ENCODE results near the gene PRAC2. TPM values are rescaled to one million over a fixed set of nuclear protein-coding genes. Genes with fewer than 3 reads are reported as not detected.

Gene PRAC2
- total RNA-seq, 1 donor from 2014 or later: not detected

DNA sequence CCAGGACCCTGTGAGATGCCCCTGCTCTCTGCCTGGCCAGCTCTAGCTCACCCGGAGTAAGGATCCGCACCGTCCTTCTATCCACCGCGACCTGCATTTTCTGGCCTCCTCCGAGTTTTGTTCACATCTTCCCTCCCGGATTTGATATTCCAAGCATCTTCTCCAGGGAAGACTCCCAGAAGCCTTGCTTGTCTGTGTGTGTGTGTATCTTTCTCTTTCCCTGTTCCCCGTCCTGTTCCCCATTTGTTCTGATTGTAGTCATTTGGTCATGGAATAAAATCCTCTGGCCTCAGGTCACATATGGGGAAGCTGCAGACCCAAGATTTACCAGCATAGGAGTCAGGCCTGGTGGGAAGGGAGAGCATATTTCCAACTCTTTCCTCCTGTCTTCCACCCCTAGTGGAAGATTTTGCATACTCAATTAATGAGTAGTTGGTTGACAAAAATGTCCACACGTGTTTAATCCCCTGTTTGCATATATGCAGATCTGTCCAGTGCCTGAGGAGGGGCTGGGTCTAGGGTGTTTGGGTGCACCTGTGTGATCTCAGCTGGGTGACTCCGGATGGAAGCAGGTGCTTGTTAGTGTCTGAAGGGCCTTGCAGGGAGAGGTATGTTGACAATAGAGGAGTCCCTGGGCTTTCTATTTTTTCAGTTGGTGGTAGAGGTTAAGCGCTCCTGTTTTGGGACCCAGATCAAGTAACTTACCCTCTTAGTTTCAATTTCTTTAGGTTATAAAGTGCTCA is 2.5 kb upstream of the PRAC2 start:
- DNase-seq (ENCODE audit: low read depth): no peak

DNA sequence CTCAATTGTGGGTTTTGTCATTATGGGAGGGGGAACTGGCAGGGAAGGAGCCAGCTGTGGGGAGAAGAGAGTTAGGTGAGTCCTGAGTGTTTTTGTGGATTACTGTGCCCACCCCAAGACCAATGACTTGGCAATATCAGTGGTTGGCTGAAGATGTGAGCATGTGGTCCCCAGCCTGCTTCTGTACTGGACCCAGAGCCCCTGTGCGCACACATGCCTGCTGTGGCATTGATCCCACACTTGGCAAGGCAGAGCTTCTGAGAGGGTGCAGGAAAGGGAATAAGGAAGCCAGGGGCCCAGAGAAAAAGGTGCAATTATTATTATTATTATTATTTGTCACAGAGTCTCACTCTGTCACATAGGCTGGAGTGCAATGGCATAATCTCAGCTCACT is 2.0 kb upstream of the PRAC2 start:
- no peak for DNase-seq (ENCODE audit: low read depth)

DNA sequence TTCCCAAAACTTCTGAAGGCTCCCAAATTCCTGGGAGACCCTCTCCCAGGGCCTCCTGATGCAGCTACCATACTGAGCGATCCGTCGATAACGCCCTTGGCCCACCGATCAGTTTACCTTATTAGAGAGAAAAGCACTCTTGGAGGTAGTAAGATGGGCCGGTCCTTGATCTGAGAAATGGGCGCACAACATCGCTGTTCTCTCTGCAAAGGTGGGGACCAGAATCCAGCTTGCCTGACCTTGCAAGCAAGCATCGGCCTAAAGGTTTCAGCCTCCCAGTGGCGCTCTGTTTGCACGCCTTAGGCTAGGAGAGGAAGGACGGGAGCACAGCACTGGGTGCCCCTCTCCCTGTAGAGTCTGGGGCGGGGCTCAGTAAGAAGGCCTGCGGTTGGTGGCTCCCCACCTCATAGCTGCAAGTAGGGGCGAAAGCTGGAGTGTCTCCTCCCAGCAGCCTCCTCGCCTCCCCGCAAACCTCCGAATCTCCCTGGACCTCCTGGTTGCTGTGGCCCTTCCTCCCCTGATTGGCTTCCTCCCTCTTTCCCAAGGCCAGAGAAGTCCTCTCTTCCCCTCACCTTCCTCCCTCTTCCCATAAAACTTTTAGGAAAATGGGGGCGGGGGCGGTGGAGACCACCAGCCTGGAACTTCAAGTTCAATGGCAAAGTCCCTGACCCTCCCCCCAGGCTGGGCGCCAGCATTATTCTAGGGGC is 631 bp upstream of the PRAC2 start, which contains the start of gene PRAC1:
Gene PRAC1, minus strand, starts transcription at position 318 of the 707 bp plus-strand sequence. Its CDS starts 126 bp downstream, at position 192.
- no peak for DNase-seq (ENCODE audit: low read depth)

DNA sequence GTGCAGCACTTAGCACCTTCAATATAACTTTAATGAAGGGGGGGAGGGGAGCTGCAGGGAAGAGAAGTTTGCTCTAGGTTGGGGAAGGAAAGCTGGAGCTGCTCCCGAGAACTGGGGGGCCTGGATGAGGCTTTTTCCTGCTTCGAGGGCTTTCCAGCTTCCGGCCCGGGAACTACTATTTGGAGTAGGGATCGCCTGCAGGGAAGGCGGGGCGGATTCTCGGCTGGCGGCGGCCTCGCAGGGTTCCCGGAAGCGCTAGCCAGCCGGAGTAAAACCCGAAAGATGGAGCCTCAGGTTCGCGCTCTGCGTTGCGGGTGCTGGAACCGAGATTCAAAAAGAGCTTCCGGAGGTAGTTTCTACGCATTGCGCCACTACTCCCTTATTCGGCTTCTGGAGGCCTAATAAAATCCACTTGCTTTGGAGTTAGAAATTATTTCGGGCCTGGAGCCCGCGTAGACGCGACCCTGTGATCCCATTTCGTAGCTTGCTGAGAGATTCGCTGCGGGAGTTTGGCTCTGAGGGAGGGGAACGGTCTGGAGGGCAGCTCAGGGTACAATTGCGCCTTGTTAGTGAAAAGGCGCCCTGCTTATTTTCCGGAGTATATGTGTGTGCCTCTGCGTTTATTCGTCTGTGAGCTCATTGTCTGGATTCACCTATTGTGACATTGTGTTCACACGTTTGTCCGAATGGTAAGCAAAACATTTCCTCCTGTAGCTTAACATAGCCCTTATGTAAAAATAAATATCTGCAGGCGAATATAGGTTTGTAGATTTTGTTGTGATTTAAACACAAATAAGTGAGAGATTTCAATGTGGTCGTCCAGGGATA is 652 bp downstream of the PRAC2 start:
- DNase-seq (ENCODE audit: low read depth): no peak

DNA sequence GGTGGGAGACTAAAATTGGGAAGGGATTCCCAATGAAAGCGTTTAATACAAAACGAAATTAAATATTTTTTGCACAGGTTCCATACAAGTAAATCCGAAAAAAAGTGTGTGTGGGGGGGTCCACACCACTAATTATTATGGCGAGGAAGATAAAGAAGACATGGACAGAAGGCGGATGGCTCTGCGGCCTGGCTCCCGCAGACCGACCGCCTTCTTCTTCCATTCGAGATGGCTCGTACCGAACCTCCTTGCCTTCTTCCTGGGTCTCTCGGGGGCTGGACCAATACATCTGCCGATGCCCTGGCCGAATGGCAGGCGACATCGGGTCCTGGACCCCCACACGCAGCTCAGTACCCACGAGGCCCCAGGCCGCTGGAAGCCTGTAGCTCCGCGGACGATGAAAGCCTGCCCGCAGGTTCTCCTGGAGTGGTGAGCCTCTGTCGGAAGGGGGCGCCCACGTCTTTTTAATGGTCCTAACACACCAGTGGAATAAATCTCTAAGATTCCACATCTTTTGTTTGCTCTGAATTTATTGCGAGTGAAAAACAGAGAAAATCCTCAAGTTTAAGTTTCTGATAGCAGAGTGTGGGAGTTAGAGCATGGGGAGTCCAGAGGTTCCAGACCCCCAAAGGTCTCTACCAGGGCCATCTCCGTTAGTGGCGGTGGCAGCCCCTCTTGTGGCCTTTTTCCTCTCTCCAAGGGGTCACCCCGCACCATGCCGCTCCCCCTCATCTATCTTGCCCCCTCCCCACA is 1.4 kb downstream of the PRAC2 start:
- peak; percentile 81 for DNase-seq (ENCODE audit: low read depth)

- DNase-seq (ENCODE audit: low read depth): no peak
Observed at GRCh38 chr17:48725004-48725287, 2.0 kb downstream of the PRAC2 start.

- no peak for DNase-seq (ENCODE audit: low read depth)
Observed at GRCh38 chr17:48725288-48726064, 2.5 kb downstream of the PRAC2 start.

- no peak for DNase-seq (ENCODE audit: low read depth)
Observed at GRCh38 chr17:48726114-48726915, 3.3 kb downstream of the PRAC2 start.

GRCh38 chr17:48726916-48727286 is 3.9 kb downstream of the PRAC2 start:
- no peak for DNase-seq (ENCODE audit: low read depth)

GRCh38 chr17:48727415-48728175 is 4.6 kb downstream of the PRAC2 start:
- DNase-seq (ENCODE audit: low read depth): no peak

DNA sequence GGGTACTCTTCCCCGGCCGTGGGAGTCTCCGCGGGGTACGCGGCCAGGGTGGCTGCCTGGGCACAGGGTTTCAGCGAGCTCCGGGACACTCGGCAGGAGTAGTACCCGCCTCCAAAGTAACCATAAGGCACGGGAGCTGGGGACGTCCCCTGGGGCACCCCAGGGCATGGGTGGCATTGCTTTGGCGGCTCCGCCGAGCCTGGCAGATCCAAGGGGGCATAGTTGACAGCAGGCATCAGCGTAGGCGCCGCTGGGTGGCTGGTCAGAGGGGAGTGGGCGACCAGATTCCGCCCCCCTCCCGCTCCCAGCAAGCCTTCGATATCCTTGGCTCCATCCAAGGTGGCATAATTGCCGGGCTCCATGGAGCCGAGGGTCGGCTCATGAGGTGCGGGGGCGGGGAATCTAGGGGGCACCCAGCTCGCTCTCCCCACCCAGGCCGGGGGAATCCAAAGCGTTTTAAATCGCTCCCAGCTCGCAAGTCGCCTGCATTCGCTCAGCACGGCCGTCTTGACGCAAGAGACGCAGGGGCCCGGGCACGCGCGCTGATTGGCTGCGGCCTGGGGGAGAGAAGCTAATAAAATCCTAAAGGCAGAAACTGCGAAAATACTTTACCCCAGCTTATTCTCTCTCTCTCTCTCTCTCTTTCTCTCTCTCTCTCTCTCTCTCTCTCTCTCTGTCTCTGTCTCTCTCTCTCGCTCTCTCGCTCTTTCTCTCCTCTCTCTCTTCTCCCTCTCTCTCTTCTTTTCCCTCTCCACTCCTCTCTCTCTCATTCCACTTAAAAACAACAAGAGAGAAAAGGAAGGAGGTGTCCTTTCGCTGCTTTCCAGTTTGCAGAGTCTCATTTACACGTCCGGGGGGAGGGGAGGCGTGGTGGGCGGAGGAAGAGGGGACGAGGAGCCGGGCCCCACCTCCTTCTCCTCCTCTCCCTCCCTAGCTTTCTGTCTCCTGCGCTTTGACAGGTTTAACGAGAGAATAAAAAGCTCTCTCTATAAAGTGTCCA is 5.5 kb downstream of the PRAC2 start, which contains the start of gene HOXB13:
Gene HOXB13, minus strand, starts transcription at position 519 of the 1,000 bp plus-strand sequence. Its CDS starts 157 bp downstream, at position 362.
- peak; percentile 75 for DNase-seq (ENCODE audit: low read depth)

DNA sequence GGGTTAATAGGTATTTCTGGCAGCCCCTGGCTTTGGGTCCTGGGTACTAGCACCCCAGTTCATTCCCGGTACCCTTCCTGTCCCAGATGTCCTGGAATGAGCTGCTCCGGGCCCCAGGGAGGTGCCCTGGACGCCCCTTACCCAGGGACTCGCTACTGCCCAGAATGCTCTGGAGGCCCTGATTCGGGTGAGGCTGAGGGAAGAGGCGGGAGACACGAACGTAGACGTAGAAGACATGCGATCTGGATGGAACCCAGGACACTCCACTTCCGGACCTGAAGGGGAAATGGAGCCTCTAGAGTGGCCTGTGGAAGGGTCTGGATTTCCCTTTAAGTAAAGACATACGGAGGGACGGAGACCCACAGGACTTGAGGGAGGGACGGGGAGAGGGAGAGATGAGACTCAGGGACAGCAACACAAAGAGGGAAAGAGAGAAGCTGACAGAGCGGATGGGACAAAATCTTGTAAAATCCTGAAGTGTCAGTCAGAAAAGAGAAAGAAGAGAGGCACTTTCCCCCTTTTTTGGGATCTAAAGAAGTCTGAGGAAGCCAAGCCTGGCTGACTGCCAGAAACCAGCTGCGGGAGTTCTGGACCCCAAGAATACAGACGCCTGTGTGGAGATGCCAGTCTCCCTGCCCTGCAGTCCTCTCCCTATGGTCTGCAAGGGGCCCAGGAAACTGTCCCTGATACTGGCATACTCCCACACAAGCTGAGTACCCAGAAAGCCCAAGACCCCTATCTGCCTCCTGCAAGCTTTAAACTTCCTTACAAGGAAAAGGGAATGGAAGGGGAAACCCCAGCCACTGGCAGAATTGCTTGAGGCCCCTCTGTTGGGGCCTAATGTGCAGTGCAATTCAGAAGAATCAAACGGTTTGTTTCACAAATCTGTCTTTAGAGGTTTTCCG is 6.6 kb downstream of the PRAC2 start:
- no peak for DNase-seq (ENCODE audit: low read depth)

DNA sequence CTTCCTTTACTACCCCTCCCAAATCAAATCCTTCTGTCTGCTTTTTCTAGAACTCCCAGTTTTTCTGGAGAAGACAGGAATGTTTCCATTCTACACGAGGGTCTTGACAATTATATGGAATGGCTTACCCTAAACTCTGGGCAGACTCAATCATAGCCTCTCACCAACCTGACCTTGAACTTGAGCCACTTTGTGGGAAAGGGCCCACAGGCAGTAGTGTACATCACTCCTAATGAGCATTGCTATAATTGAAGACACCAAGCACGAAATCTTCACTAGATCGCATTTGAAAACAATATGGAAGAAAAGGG is 7.2 kb downstream of the PRAC2 start:
- no peak for DNase-seq (ENCODE audit: low read depth)

GRCh38 chr17:48731355-48731754 is 8.4 kb downstream of the PRAC2 start:
- DNase-seq (ENCODE audit: low read depth): no peak

DNA sequence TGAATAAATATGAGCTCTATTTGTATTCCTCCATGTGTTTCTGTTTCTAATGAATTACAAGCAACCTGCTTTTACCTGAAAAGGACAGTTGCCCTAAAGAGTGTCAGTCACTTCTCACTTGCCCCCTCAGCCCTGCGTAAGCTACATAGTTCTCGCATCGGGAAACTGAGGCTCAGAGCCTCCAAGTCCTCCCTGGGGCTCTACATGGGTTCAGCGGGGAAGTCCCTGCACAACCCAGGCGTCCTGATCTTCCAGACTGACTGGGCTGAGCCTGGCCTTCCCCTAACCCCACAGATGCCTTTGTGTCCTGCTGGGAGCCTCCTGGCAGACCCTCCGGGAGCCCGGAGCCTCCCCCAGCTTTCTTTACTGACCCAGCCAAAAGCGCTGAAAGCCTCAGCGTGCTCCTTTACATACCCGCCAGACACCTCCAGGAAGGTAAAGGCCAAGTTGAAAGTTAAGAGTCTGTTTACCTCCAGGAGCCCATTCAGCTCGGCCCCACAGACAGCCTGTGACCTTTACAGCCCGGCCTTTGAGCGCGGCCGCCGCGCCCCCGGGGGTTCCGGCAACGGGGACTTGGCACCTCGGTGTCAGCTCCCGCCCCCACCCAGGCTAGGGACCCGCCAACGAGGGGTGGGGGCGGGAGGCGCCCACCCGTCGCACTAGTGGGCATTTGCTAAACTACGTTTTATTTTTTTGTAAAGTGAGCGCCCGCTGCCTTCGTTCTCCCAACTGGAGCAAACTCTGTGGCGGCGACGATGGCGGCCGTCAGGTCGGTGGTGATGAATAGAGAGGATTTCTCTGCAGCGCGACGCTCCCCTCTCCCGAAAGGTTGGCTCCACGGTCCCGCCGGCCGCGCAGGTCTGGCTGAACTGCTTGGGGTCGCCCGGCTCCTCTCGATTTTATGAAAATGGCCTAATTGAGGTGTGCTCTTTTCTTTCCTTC is 10.0 kb downstream of the PRAC2 start:
- no peak for DNase-seq (ENCODE audit: low read depth)
